ENCODE data around the gene SELL. TPM values are rescaled to one million over a fixed set of nuclear protein-coding genes. Genes with fewer than 3 reads are reported as not detected.

SELL gene
- polyA plus RNA-seq, 1 of the 3 experiments (the other 2 are of a cell fraction) = 0.58 TPM

GRCh38 chr1:169723763-169724162 lies 12.3 kb upstream of the SELL start:
- POLR2A ChIA-PET = no interaction called here
- no peaks in the 10 kb centered on the region for H3K79me2 ChIP-seq (ENCODE audit: insufficient read depth)

More at GRCh38 chr1:169723763-169724162, 12.3 kb upstream of the SELL start:
- DNase-seq = no peak
- Histone ChIP-seq H3K4me2 (no peak overlapping the region; the same call in 1 of the 2 replicates), H4K20me1 (ENCODE audit: insufficient read depth) (no peaks in the 10 kb centered on the region), H3K9ac (no peak overlapping the region), H3K27ac (ENCODE audit: low read depth in 2 of 2, low read length in 1 of 2) (no peak overlapping the region), H3F3A (replicated peaks; ENCODE audit: insufficient read depth) (no peaks in the 10 kb centered on the region), H3K9me2 (no peaks in the 10 kb centered on the region), H3K36me3 (replicated peaks in 1 of 2; ENCODE audit: control insufficient read depth in 1 of 2, insufficient read depth in 2 of 2, low read length in 1 of 2) (no peaks in the 10 kb centered on the region), H2AFZ (ENCODE audit: low read depth) (no peak overlapping the region), H3K27me3 (ENCODE audit: insufficient read depth) (no peaks in the 10 kb centered on the region), H3K4me3 (ENCODE audit: low read depth in 2 of 2, low read length in 1 of 2) (no peak overlapping the region), H3K9me3 (no peaks in the 10 kb centered on the region), H3K4me1 (ENCODE audit: control insufficient read depth in 1 of 2, insufficient read depth in 2 of 2, low read depth in 1 of 2, low read length in 1 of 2) (no peaks in the 10 kb centered on the region; a peak in 2 of 4 replicates)
- WGBS (ENCODE audit: low lambda C conversion rate) = 64% methylated on average over 2 of the region's 2 CpGs
- CTCF ChIA-PET = no interaction called here
- TF ChIP-seq RXRA (IDR thresholded peaks at IDR 0.05; ENCODE audit: borderline replicate concordance, low read depth) = no peak
- TF ChIP-seq EP300 (IDR thresholded peaks at IDR 0.05; ENCODE audit: borderline replicate concordance in 1 of 2, low read depth in 1 of 2, low read length in 1 of 2) = no peak
- TF ChIP-seq EZH2phosphoT487 (IDR thresholded peaks at IDR 0.05; ENCODE audit: borderline replicate concordance, low read depth) = no peak
- TF ChIP-seq NFIC (IDR thresholded peaks at IDR 0.05; ENCODE audit: borderline replicate concordance) = no peak
- no peak for TF ChIP-seq RFX5 (IDR thresholded peaks at IDR 0.05; ENCODE audit: low read length)
- no peak for TF ChIP-seq CHD2 (IDR thresholded peaks at IDR 0.05; ENCODE audit: low read length, partially characterized antibody)
- no peak for TF ChIP-seq CTCF (IDR thresholded peaks at IDR 0.05)
- no peak for TF ChIP-seq USF2 (IDR thresholded peaks at IDR 0.05; ENCODE audit: borderline replicate concordance, low read depth, low read length)
- no peak for TF ChIP-seq USF1 (IDR thresholded peaks at IDR 0.05; ENCODE audit: borderline replicate concordance, low read depth)
- no peak for TF ChIP-seq POLR2AphosphoS5 (IDR thresholded peaks at IDR 0.05; ENCODE audit: low read depth, low read length)
- no peak for TF ChIP-seq REST (IDR thresholded peaks at IDR 0.05; ENCODE audit: low read depth, low read length)
- TF ChIP-seq TAF1 (IDR thresholded peaks at IDR 0.05; ENCODE audit: borderline replicate concordance, low read depth, low read length) = no peak
- TF ChIP-seq ZBTB33 (IDR thresholded peaks at IDR 0.05; ENCODE audit: borderline replicate concordance, low read depth) = no peak
- no peak for TF ChIP-seq MEF2A (IDR thresholded peaks at IDR 0.05; ENCODE audit: borderline replicate concordance, low read depth)
